PFSK-1 (cell line): ENCODE measurements around the gene ZNF343.

Experiments used
- POLR2AphosphoS5 ChIP-seq: IDR thresholded peaks from 2 replicates; pipeline ENCODE4 v1.6.1; 2012; ENCODE audit warnings: low read depth, mild to moderate bottlenecking, control low read depth, low read length, moderate library complexity
- SIN3A ChIP-seq: IDR thresholded peaks from 2 replicates; pipeline ENCODE4 v1.6.1; 2012; ENCODE audit warnings: mild to moderate bottlenecking, low read length, moderate library complexity, borderline replicate concordance; ENCODE audit not compliant: insufficient read depth

DNA sequence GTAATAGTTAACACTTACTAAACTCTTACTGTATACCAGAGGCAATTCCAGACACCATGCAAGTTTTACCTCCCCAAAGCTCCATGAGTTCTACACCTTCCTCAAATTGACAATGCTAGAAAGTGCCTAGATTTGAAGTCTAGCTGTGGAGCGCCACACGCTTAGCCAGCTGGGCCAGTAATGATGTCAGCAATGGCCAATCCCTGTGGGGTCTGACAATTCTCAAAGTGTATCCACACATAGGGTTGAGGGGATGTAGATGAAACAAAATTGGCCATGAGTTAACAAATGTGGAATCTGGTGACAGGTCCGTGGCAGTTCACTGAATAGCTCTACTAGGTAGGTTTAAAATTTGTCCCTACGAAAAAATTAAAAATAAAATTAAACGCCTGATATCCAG, 1.3 kb downstream of the ZNF343 start:
- TF ChIP-seq SIN3A (no peak), POLR2AphosphoS5 (no peak)
